H1 (cell line): ENCODE measurements around the gene LGR4. TPM values are rescaled to one million over a fixed set of nuclear protein-coding genes. Genes with fewer than 3 reads are reported as not detected.

Source experiments
- ATF3 ChIP-seq: IDR thresholded peaks from 2 replicates; pipeline ENCODE4 v1.6.1; 2011; ENCODE audit warnings: low read depth, mild to moderate bottlenecking, low read length; ENCODE audit not compliant: insufficient read depth
- CHD2 ChIP-seq: IDR thresholded peaks from 2 replicates; pipeline ENCODE4 v1.6.1; 2012; ENCODE audit warnings: low read length, improper control_type of control experiment
- CHD7 ChIP-seq: fragments of 300-600 bp; sonication (generic); IDR thresholded peaks from 2 replicates; pipeline ENCODE4 v1.7.1; 2012; ENCODE audit warnings: low read length, moderate library complexity, mild to moderate bottlenecking, inconsistent platforms; ENCODE audit not compliant: insufficient replicate concordance
- KDM5A ChIP-seq: fragments of 200-600 bp; IDR thresholded peaks from 2 replicates; pipeline ENCODE4 v1.7.1; 2012; ENCODE audit warnings: mild to moderate bottlenecking, low read length, inconsistent platforms, mixed read lengths
- MAX ChIP-seq: IDR thresholded peaks from 2 replicates; pipeline ENCODE4 v1.6.1; 2012; ENCODE audit warnings: inconsistent platforms
- SIRT6 ChIP-seq: IDR thresholded peaks from one replicate; pipeline ENCODE4 v1.7.1; 2012; ENCODE audit warnings: low read length, inconsistent platforms
- SP4 ChIP-seq: IDR thresholded peaks from 2 replicates; pipeline ENCODE4 v1.6.1; 2012; ENCODE audit warnings: low read length, inconsistent platforms
- SUZ12 ChIP-seq: fragments of 200-600 bp; sonication (generic); IDR thresholded peaks from 2 replicates; pipeline ENCODE4 v1.6.1; 2012; ENCODE audit warnings: mild to moderate bottlenecking, inconsistent platforms, low read length, moderate library complexity, mixed read lengths
- USF2 ChIP-seq: IDR thresholded peaks from 2 replicates; pipeline ENCODE4 v1.6.1; 2011; ENCODE audit warnings: low read length, improper control_type of control experiment
- polyA plus RNA-seq, 7 experiments: library from polyadenylated mRNA; depleted of rRNA in 3 of 7; stranded (reverse) in 5 of 7; unstranded in 2 of 7; fragments of >200 nt in 5 of 7; fragments of 200-250 nt in 2 of 7; gene quantifications; 1 replicate in 5 of 7; 2 replicates in 1 of 7; 4 replicates in 1 of 7; pipeline versions ENCODE4 v1.2.1 to v1.2.3, GENCODE V29; 2011 to 2013; ENCODE audit warnings: missing spikeins in 2 of 7, mixed read lengths in 2 of 7
- total RNA-seq: library from RNA; stranded (reverse); fragmentation: NEBNext Ultra II Directional; extraction: Animal tissue kit (Norgen Biotek cat#: 25700); gene quantifications from 2 replicates; pipeline ENCODE4 v1.2.1, GENCODE V29; 2021

The LGR4 gene
- total and polyA plus RNA-seq, 2 of the 8 experiments (the other 6 are each of a cell fraction or from before 2014, with no cell fraction given) = 26.6 to 61.7 TPM

GRCh38 chr11:27437829-27438594 is 34.6 kb downstream of the LGR4 start (continued):
- no peak for TF ChIP-seq CHD7
- no peak for TF ChIP-seq CHD2
- TF ChIP-seq KDM5A = no peak
- TF ChIP-seq MAX = no peak
- no peak for TF ChIP-seq ATF3
- TF ChIP-seq SIRT6 = no peak
- no peak for TF ChIP-seq SUZ12
- TF ChIP-seq USF2 = no peak
- no peak for TF ChIP-seq SP4
